ENCODE measurements around the gene TTBK1.

DNA sequence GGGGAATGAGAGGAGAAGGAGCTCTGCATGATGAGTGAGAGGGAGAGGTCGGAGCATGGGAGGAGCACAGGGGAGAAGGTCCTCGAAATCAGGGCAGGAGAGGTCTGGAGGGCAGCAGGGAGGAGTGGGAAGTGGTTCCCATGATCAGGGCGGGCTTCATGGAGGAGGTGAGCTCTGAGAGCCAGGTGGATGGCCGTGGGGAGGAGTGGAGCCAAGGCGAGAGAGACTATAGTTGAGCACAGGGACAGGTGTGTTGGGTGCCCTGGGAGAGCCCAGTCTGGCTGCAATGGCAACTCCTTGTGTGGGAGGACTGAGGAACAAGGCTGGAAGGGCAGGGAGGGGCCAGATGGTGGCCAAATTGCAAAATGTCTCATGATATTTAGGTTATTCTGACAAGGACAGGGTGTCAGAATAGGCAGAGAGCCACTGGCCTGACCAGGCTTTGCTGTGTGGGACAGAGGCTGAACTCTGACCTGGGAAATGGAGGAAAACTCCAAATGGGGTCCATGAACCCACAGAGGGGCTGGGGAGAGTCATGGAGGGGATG lies 21.4 kb downstream of the TTBK1 start:
- TF ChIP-seq, protein P1, sequence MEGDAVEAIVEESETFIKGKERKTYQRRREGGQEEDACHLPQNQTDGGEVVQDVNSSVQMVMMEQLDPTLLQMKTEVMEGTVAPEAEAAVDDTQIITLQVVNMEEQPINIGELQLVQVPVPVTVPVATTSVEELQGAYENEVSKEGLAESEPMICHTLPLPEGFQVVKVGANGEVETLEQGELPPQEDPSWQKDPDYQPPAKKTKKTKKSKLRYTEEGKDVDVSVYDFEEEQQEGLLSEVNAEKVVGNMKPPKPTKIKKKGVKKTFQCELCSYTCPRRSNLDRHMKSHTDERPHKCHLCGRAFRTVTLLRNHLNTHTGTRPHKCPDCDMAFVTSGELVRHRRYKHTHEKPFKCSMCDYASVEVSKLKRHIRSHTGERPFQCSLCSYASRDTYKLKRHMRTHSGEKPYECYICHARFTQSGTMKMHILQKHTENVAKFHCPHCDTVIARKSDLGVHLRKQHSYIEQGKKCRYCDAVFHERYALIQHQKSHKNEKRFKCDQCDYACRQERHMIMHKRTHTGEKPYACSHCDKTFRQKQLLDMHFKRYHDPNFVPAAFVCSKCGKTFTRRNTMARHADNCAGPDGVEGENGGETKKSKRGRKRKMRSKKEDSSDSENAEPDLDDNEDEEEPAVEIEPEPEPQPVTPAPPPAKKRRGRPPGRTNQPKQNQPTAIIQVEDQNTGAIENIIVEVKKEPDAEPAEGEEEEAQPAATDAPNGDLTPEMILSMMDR (IDR thresholded peaks at IDR 0.05) = no peak
- no peak for TF ChIP-seq POLR2A (IDR thresholded peaks at IDR 0.05)

All from Peyer's patch (tissue), 4 donors.